ENCODE measurements around the gene RRBP1.

The RRBP1 gene

DNA sequence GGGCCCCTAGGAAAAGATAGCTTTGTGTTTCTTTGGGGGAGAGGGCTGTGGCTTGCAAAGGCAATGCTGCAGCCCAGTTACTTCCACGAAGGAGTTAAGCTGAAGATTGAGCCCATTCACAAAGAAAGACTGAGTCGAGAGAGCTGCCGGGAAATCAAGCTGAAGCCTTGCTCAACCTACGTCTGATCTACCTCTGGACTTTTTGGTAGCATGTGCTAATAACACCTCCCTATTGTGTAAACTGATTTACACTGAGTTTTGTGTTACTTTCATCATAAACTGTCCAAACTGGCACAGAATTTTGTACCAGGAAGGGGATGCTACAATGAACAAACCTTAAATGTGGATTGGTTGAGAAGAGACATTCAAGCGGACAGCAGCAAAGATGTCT, 41.3 kb upstream of the RRBP1 start:
- Histone ChIP-seq H3K9ac (ENCODE audit: low read depth, low read length) (no peak overlapping the region), H3K4me3 (ENCODE audit: low read depth in 1 of 2, low read length in 2 of 2) (no peak overlapping the region), H3K9me3 (ENCODE audit: insufficient read depth, low read length, severe bottlenecking) (no peaks in the 10 kb centered on the region), H3K4me1 (ENCODE audit: insufficient read depth, low read length) (no peaks in the 10 kb centered on the region), H3K36me3 (ENCODE audit: insufficient read depth, low read length) (no peaks in the 10 kb centered on the region), H3K27ac (ENCODE audit: low read length) (no peak overlapping the region), H3K4me2 (ENCODE audit: insufficient read depth, low read length) (no peak overlapping the region), H3K27me3 (ENCODE audit: insufficient read depth, low read length, poor library complexity) (no peaks in the 10 kb centered on the region), H2AFZ (ENCODE audit: low read depth, low read length) (no peak overlapping the region), H3K79me2 (ENCODE audit: insufficient read depth, low read length) (no peaks in the 10 kb centered on the region), H4K20me1 (ENCODE audit: insufficient read depth, low read length) (no peaks in the 10 kb centered on the region)
- TF ChIP-seq, protein P1, sequence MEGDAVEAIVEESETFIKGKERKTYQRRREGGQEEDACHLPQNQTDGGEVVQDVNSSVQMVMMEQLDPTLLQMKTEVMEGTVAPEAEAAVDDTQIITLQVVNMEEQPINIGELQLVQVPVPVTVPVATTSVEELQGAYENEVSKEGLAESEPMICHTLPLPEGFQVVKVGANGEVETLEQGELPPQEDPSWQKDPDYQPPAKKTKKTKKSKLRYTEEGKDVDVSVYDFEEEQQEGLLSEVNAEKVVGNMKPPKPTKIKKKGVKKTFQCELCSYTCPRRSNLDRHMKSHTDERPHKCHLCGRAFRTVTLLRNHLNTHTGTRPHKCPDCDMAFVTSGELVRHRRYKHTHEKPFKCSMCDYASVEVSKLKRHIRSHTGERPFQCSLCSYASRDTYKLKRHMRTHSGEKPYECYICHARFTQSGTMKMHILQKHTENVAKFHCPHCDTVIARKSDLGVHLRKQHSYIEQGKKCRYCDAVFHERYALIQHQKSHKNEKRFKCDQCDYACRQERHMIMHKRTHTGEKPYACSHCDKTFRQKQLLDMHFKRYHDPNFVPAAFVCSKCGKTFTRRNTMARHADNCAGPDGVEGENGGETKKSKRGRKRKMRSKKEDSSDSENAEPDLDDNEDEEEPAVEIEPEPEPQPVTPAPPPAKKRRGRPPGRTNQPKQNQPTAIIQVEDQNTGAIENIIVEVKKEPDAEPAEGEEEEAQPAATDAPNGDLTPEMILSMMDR (IDR thresholded peaks at IDR 0.05; ENCODE audit: borderline replicate concordance, extremely low read depth, low read length, poor library complexity, severe bottlenecking), result no peak
- TF ChIP-seq EZH2 (IDR thresholded peaks at IDR 0.05; ENCODE audit: borderline replicate concordance, low read depth, low read length, severe bottlenecking), result no peak
- DNase-seq, result no peak
- ATAC-seq (ENCODE audit: insufficient read depth, low read depth), result no peak

DNA sequence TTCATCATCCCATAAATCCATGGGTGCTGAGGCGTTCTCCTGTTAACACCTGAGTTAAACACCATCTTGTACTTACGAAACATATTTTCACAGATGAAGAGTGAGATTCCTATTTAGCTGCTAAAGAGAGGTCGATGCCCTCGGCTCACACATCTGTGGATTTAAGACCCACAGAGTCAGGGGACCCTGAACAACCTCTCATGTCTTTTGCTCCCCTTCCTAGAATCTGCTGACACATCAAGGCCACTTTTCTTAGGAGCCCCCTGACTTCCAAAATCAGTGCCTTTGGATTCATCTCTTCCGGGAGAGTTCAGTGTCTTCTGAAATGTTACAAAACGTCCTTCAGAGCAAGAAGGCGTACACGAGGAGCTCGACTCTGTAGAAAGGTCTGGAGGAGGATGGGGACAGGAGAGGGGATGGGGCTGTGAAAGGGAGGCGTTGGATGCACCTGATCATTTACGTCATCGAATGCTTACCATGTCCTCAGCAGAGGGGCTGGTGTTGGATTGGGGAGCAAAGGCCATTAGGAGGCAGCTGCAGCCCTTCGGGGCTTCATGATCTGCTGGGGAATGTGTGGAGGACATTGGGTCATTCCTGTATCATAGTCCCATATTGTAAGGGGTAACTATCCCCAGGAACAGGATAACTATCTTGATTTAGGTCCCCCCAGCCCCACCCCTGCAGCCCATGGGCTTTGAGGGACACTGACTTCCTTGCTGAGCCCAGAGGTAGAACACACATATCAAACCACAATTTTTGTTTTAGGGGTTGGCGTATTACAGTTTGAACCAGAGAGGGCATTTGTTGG, 40.7 kb upstream of the RRBP1 start:
- Histone ChIP-seq H3K27me3 (ENCODE audit: insufficient read depth, low read length, poor library complexity) (no peaks in the 10 kb centered on the region), H4K20me1 (ENCODE audit: insufficient read depth, low read length) (no peaks in the 10 kb centered on the region), H3K9ac (ENCODE audit: low read depth, low read length) (no peak overlapping the region), H3K27ac (ENCODE audit: low read length) (no peak overlapping the region), H3K4me3 (ENCODE audit: low read depth in 1 of 2, low read length in 2 of 2) (no peak overlapping the region), H3K9me3 (ENCODE audit: insufficient read depth, low read length, severe bottlenecking) (no peaks in the 10 kb centered on the region), H3K79me2 (ENCODE audit: insufficient read depth, low read length) (no peaks in the 10 kb centered on the region), H3K4me2 (ENCODE audit: insufficient read depth, low read length) (no peak overlapping the region), H3K4me1 (ENCODE audit: insufficient read depth, low read length) (no peaks in the 10 kb centered on the region), H3K36me3 (ENCODE audit: insufficient read depth, low read length) (no peaks in the 10 kb centered on the region), H2AFZ (ENCODE audit: low read depth, low read length) (no peak overlapping the region)
- DNase-seq (no peak), ATAC-seq (ENCODE audit: insufficient read depth, low read depth) (no peak)
- TF ChIP-seq, protein P1 (IDR thresholded peaks at IDR 0.05; ENCODE audit: borderline replicate concordance, extremely low read depth, low read length, poor library complexity, severe bottlenecking), result no peak
- no peak for TF ChIP-seq EZH2 (IDR thresholded peaks at IDR 0.05; ENCODE audit: borderline replicate concordance, low read depth, low read length, severe bottlenecking)

DNA sequence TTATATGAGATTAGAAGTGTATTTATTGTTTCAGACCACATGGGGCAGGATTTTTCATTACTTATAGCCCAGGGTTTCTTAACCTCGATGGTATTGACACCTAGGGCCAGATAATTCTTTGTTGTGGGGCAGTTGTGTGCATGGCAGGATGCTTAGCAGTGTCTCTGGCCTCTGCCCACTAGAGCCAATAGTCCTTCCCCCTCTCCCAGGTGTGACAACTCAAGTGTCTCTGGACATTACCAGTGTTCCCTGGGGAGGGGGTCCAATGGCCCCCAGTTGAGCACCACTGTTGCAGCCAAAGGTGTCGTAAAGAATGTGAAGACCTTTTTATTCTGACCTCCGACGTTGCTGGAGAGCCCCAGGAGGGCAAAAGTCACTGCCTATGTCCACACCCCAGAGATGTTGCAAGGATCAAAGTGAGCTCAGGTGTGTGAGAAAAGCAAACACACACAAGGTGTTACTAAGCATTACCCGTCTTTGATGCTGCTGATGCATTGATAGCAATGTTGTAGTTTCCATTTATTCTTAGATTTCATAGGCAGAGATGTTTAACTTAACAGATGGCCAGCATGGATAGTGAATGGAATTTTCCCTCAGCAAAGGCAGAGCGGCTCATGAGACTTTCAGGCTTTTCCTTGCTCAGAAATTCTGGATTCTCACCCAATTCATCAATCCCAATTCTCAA, 39.9 kb upstream of the RRBP1 start:
- Histone ChIP-seq H3K27me3 (ENCODE audit: insufficient read depth, low read length, poor library complexity) (peaks cover 3% of the 10 kb centered on the region), H3K79me2 (ENCODE audit: insufficient read depth, low read length) (no peaks in the 10 kb centered on the region), H3K4me1 (ENCODE audit: insufficient read depth, low read length) (no peaks in the 10 kb centered on the region), H3K36me3 (ENCODE audit: insufficient read depth, low read length) (no peaks in the 10 kb centered on the region), H3K4me3 (ENCODE audit: low read depth in 1 of 2, low read length in 2 of 2) (no peak overlapping the region), H3K27ac (ENCODE audit: low read length) (no peak overlapping the region), H2AFZ (ENCODE audit: low read depth, low read length) (no peak overlapping the region), H3K4me2 (ENCODE audit: insufficient read depth, low read length) (no peak overlapping the region), H3K9me3 (ENCODE audit: insufficient read depth, low read length, severe bottlenecking) (no peaks in the 10 kb centered on the region), H3K9ac (ENCODE audit: low read depth, low read length) (no peak overlapping the region), H4K20me1 (ENCODE audit: insufficient read depth, low read length) (no peaks in the 10 kb centered on the region)
- ATAC-seq (ENCODE audit: insufficient read depth, low read depth) (no peak), DNase-seq (no peak)
- no peak for TF ChIP-seq EZH2 (IDR thresholded peaks at IDR 0.05; ENCODE audit: borderline replicate concordance, low read depth, low read length, severe bottlenecking)
- TF ChIP-seq, protein P1 (IDR thresholded peaks at IDR 0.05; ENCODE audit: borderline replicate concordance, extremely low read depth, low read length, poor library complexity, severe bottlenecking), result peak; percentile 26
